Keratinocyte (primary cell): ENCODE measurements around the gene DPH1.

Experiments
- EZH2 ChIP-seq: IDR thresholded peaks from one replicate; pipeline ENCODE4 v1.6.1; 2012; ENCODE audit warnings: inconsistent platforms, mild to moderate bottlenecking, low read length, moderate library complexity
- TF ChIP-seq, protein P1 (sequence below), 3 experiments: IDR thresholded peaks in 1 of 3; conservative IDR thresholded peaks in 1 of 3; optimal IDR thresholded peaks in 1 of 3; 2 replicates in 2 of 3; 3 replicates in 1 of 3; pipeline versions ENCODE3 to v1.5.1; 2011; ENCODE audit warnings: low read length in 3 of 3, mild to moderate bottlenecking in 3 of 3, moderate library complexity in 2 of 3, control low read depth in 1 of 3, inconsistent platforms in 1 of 3; ENCODE audit not compliant: insufficient read depth in 2 of 3; ENCODE audit errors: extremely low read depth in 1 of 3

DNA sequence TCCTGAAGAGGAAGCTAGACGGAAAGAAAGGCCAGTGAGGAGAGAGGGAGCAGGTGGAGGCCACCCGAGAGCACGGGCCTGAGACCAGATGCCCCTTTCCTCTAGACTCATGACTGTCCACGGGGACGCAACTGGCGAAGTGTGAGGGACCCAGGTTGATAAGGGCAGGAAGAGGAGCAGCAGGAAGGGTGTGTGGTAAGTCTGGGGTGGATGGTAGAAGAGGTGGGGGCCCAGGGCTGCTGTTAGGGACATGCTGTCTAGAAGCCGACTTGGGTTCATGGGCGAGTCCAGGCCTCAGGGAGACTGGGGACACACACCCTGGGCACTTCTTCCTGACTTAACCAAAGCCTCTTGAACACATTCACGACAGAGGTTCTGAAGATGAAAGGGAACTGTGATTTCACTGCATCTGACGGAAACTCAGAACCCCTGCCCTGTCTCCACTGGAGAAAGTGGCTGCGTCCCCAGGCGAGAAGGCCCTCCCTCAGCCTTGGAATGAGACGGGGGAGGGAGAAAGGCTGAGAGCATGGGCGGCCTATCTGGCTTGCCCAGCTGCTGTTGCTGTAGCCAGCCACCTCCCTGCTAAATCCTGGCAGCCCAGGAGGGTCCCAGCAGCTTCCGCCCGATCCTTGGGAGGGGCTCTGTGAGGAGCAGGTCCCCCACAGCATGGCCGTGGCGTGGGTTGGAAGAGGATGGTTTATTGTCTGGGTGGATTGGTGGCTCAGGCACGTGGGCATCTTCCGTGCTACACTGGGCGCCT is 30.9 kb downstream of the DPH1 start:
- TF ChIP-seq, protein P1, sequence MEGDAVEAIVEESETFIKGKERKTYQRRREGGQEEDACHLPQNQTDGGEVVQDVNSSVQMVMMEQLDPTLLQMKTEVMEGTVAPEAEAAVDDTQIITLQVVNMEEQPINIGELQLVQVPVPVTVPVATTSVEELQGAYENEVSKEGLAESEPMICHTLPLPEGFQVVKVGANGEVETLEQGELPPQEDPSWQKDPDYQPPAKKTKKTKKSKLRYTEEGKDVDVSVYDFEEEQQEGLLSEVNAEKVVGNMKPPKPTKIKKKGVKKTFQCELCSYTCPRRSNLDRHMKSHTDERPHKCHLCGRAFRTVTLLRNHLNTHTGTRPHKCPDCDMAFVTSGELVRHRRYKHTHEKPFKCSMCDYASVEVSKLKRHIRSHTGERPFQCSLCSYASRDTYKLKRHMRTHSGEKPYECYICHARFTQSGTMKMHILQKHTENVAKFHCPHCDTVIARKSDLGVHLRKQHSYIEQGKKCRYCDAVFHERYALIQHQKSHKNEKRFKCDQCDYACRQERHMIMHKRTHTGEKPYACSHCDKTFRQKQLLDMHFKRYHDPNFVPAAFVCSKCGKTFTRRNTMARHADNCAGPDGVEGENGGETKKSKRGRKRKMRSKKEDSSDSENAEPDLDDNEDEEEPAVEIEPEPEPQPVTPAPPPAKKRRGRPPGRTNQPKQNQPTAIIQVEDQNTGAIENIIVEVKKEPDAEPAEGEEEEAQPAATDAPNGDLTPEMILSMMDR (optimal IDR thresholded peaks at IDR 0.05 in 1 of 3, IDR thresholded peaks at IDR 0.05 in 1 of 3, conservative IDR thresholded peaks at IDR 0.05 in 1 of 3; ENCODE audit: extremely low read depth in 1 of 3, insufficient read depth in 2 of 3, low read length in 3 of 3): no peak
- no peak for TF ChIP-seq EZH2
